Subcutaneous adipose tissue (tissue), 4 donors: Measurements from ENCODE around the gene ATP8A1. TPM values are rescaled to one million over a fixed set of nuclear protein-coding genes. Genes with fewer than 3 reads are reported as not detected.

Experiments
- CTCF ChIP-seq: fragments of 450-650 bp; IDR thresholded peaks from one replicate; pipeline ENCODE4 v1.5.1; 2016; ENCODE audit warnings: low read depth, mild to moderate bottlenecking, control low read depth, antibody characterized with exemption, moderate library complexity
- total RNA-seq, 4 donors: library from RNA; depleted of rRNA; stranded (reverse); fragments of >200 nt; gene quantifications; one replicate each; pipeline ENCODE4 v1.1.0, GENCODE V29; 2016

Gene ATP8A1
- total RNA-seq, 4 donors from 2014 or later, result 17.6 to 38.5 (median 21.0) TPM

DNA sequence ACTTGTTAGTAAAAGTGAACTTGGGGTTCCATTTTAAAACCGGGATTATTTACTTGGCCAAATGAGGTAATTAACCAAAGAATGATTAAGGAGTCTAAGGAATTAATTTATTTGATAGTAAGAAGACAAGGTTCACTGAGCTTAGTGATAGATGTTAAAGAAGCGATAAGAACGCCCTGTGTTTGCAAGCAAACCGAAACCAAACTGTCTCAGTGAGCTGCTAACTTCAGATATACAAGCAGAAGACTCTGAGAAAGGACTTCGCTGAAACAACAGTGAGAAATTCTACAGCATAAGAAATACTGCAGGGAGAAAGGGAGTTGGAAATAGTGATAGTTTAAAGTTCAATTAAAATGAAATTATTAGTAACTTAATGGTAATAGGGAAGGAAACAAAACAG, 297.2 kb downstream of the ATP8A1 start:
- TF ChIP-seq CTCF, result no peak

Other genes with a start within 250 kb of the ATP8A1 start
- gene GRXCR1, start 235.6 kb upstream of the ATP8A1 start, total RNA-seq, result not detected